NCI-H2107 treated with DMSO at 0.1 percent for 48 hours (cell line): ENCODE measurements around the gene ARHGDIB.

Source experiments
- DNase-seq: peaks from one replicate; lab custom pipeline; 2025; ENCODE audit not compliant: unreplicated experiment; lab: John Stamatoyannopoulos, UW

ARHGDIB gene

GRCh38 chr12:14931791-14932560 is 29.4 kb downstream of the ARHGDIB start:
- DNase-seq, result no peak

- DNase-seq, result no peak
These were observed 30.0 kb downstream of the ARHGDIB start for GRCh38 chr12:14931359-14931758.

GRCh38 chr12:14930299-14930698 is 31.1 kb downstream of the ARHGDIB start:
- DNase-seq, result no peak

- DNase-seq, result no peak
These were observed 32.5 kb downstream of the ARHGDIB start for GRCh38 chr12:14928931-14929330.

- no peak for DNase-seq
These were observed 34.1 kb downstream of the ARHGDIB start for GRCh38 chr12:14927267-14927666.

- DNase-seq, result no peak
These were observed 36.9 kb downstream of the ARHGDIB start for GRCh38 chr12:14924541-14924940.

GRCh38 chr12:14923944-14924343 is 37.5 kb downstream of the ARHGDIB start:
- no peak for DNase-seq

- DNase-seq, result no peak
These were observed 40.2 kb downstream of the ARHGDIB start for GRCh38 chr12:14921218-14921617.

- DNase-seq, result no peak
These were observed 40.8 kb downstream of the ARHGDIB start for GRCh38 chr12:14920475-14921126.

GRCh38 chr12:14919455-14919854 is 41.9 kb downstream of the ARHGDIB start:
- no peak for DNase-seq

GRCh38 chr12:14915736-14916135 is 45.7 kb downstream of the ARHGDIB start:
- DNase-seq, result peak; percentile 53

GRCh38 chr12:14913381-14913781 is 48.0 kb downstream of the ARHGDIB start:
- DNase-seq, result peak; percentile 92

- no peak for DNase-seq
These were observed 50.3 kb downstream of the ARHGDIB start for GRCh38 chr12:14911131-14911530.

GRCh38 chr12:14910090-14910915 is 51.1 kb downstream of the ARHGDIB start:
- DNase-seq, result no peak

GRCh38 chr12:14907953-14908352 is 53.4 kb downstream of the ARHGDIB start:
- no peak for DNase-seq

- no peak for DNase-seq
These were observed 55.3 kb downstream of the ARHGDIB start for GRCh38 chr12:14906114-14906513.

- no peak for DNase-seq
These were observed 56.0 kb downstream of the ARHGDIB start for GRCh38 chr12:14905269-14906004.

- no peak for DNase-seq
These were observed 56.5 kb downstream of the ARHGDIB start for GRCh38 chr12:14904854-14905253.

GRCh38 chr12:14903386-14904098 is 57.9 kb downstream of the ARHGDIB start:
- no peak for DNase-seq

GRCh38 chr12:14902465-14902864 is 58.9 kb downstream of the ARHGDIB start:
- DNase-seq, result no peak

GRCh38 chr12:14901228-14901562 is 60.2 kb downstream of the ARHGDIB start:
- no peak for DNase-seq
